ENCODE results near the gene GPC5. TPM values are rescaled to one million over a fixed set of nuclear protein-coding genes. Genes with fewer than 3 reads are reported as not detected.

The GPC5 gene
- total RNA-seq, 1 donor from 2014 or later: 4.0 TPM

- no peak for DNase-seq (ENCODE audit: extremely low read depth, low read depth, low spot score)
These were observed 902.2 kb downstream of the GPC5 start for GRCh38 chr13:92300651-92301050.

- DNase-seq (ENCODE audit: extremely low read depth, low read depth, low spot score): no peak
These were observed 905.0 kb downstream of the GPC5 start for GRCh38 chr13:92303428-92303827.

GRCh38 chr13:92307752-92308151 lies 909.3 kb downstream of the GPC5 start:
- DNase-seq (ENCODE audit: extremely low read depth, low read depth, low spot score): no peak

GRCh38 chr13:92312823-92313222 lies 914.4 kb downstream of the GPC5 start:
- DNase-seq (ENCODE audit: extremely low read depth, low read depth, low spot score): no peak

- no peak for DNase-seq (ENCODE audit: extremely low read depth, low read depth, low spot score)
These were observed 915.0 kb downstream of the GPC5 start for GRCh38 chr13:92313382-92313781.

GRCh38 chr13:92315265-92315664 lies 916.8 kb downstream of the GPC5 start:
- no peak for DNase-seq (ENCODE audit: extremely low read depth, low read depth, low spot score)

GRCh38 chr13:92316030-92316429 lies 917.6 kb downstream of the GPC5 start:
- DNase-seq (ENCODE audit: extremely low read depth, low read depth, low spot score): no peak

- DNase-seq (ENCODE audit: extremely low read depth, low read depth, low spot score): no peak
These were observed 918.6 kb downstream of the GPC5 start for GRCh38 chr13:92317066-92317465.

- no peak for DNase-seq (ENCODE audit: extremely low read depth, low read depth, low spot score)
These were observed 921.9 kb downstream of the GPC5 start for GRCh38 chr13:92320323-92320722.

- no peak for DNase-seq (ENCODE audit: extremely low read depth, low read depth, low spot score)
These were observed 922.8 kb downstream of the GPC5 start for GRCh38 chr13:92321174-92321573.

- no peak for DNase-seq (ENCODE audit: extremely low read depth, low read depth, low spot score)
These were observed 947.2 kb downstream of the GPC5 start for GRCh38 chr13:92345627-92346026.

GRCh38 chr13:92346046-92346445 lies 947.6 kb downstream of the GPC5 start:
- DNase-seq (ENCODE audit: extremely low read depth, low read depth, low spot score): no peak

- DNase-seq (ENCODE audit: extremely low read depth, low read depth, low spot score): no peak
These were observed 956.2 kb downstream of the GPC5 start for GRCh38 chr13:92354583-92354982.

- DNase-seq (ENCODE audit: extremely low read depth, low read depth, low spot score): no peak
These were observed 956.8 kb downstream of the GPC5 start for GRCh38 chr13:92355213-92355612.

- DNase-seq (ENCODE audit: extremely low read depth, low read depth, low spot score): no peak
These were observed 964.3 kb downstream of the GPC5 start for GRCh38 chr13:92362717-92363116.

GRCh38 chr13:92365904-92366303 lies 967.5 kb downstream of the GPC5 start:
- DNase-seq (ENCODE audit: extremely low read depth, low read depth, low spot score): no peak

- no peak for DNase-seq (ENCODE audit: extremely low read depth, low read depth, low spot score)
These were observed 979.0 kb downstream of the GPC5 start for GRCh38 chr13:92377396-92377795.

GRCh38 chr13:92379371-92379770 lies 981.0 kb downstream of the GPC5 start:
- no peak for DNase-seq (ENCODE audit: extremely low read depth, low read depth, low spot score)

- DNase-seq (ENCODE audit: extremely low read depth, low read depth, low spot score): no peak
These were observed 986.0 kb downstream of the GPC5 start for GRCh38 chr13:92384410-92384809.

- no peak for DNase-seq (ENCODE audit: extremely low read depth, low read depth, low spot score)
These were observed 988.8 kb downstream of the GPC5 start for GRCh38 chr13:92387245-92387644.

- no peak for DNase-seq (ENCODE audit: extremely low read depth, low read depth, low spot score)
These were observed 991.8 kb downstream of the GPC5 start for GRCh38 chr13:92390217-92390616.

GRCh38 chr13:92403606-92404005 lies 1005.2 kb downstream of the GPC5 start:
- no peak for DNase-seq (ENCODE audit: extremely low read depth, low read depth, low spot score)

GRCh38 chr13:92407858-92408257 lies 1009.4 kb downstream of the GPC5 start:
- no peak for DNase-seq (ENCODE audit: extremely low read depth, low read depth, low spot score)

- DNase-seq (ENCODE audit: extremely low read depth, low read depth, low spot score): no peak
These were observed 1014.1 kb downstream of the GPC5 start for GRCh38 chr13:92412481-92412880.
